ENCODE results near the gene CCL20. TPM values are rescaled to one million over a fixed set of nuclear protein-coding genes. Genes with fewer than 3 reads are reported as not detected.
A peak's percentile ranks its signal among the peaks of the same experiment; 100 is the strongest.

CCL20 gene
- total and polyA plus RNA-seq, 2 of the 13 experiments (the other 11 are each of a cell fraction or from before 2014, with no cell fraction given), result 223 to 903 TPM

DNA sequence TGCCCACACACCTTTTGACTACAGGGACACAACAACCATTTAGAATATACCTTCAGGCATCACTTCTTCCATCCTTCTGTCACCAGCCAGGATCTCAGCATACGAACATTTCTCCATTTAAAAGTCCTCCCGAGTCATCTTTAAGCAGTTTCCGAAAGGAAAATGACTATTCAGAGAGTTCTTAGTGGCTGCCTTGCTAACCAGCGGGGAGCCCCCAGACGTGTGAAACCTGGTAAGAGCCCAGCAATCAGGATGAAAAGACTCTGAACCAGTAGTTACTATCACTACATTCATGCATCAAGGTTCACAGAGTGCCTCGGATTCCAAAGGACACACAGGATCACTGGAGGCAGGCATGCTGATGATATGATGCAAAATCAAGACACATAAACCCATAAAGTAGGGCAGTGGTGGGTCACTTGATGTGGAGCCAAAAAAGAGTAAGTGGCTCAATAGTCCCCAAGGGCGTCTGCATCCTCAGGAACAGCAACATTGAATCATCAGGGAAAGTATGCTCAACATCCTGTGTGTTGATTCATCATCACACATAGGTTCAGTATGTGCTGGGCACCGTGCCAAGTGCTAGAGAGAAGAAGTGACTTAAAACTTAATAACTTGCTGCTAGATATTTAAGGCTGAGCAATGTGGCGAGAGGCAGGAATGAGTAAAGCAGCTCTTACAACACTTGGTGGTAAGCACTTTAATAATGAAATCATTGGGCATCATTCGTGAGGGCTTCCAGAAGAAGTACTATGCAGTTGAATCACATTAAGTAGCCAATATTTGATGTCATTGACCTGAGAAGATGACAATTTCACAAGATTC is 4.4 kb downstream of the CCL20 start (continued):
- TF ChIP-seq ZNF18 (CRISPR knock-in tag; IDR thresholded peaks at IDR 0.05; ENCODE audit: insufficient replicate concordance) (no peak), ZNF570 (CRISPR knock-in tag; IDR thresholded peaks at IDR 0.05; ENCODE audit: borderline replicate concordance) (no peak), RNF219 (CRISPR knock-in tag; IDR thresholded peaks at IDR 0.05) (no peak), ZNF564 (CRISPR knock-in tag; IDR thresholded peaks at IDR 0.05) (0 out of 2 replicates have a peak, but pooled peaks have one; percentile 54), ZNF629 (CRISPR knock-in tag; conservative IDR thresholded peaks at IDR 0.05) (peak; percentile 35; the same call in 1 of the 2 replicates), SP4 (CRISPR knock-in tag; IDR thresholded peaks at IDR 0.05) (peak; percentile 46; the same call in 1 of the 2 replicates), ZNF879 (CRISPR knock-in tag; IDR thresholded peaks at IDR 0.05) (no peak), GFI1 (CRISPR knock-in tag; IDR thresholded peaks at IDR 0.05; ENCODE audit: borderline replicate concordance) (no peak), ZBTB8A (CRISPR knock-in tag; IDR thresholded peaks at IDR 0.05; ENCODE audit: borderline replicate concordance, low read depth) (no peak), SNRNP70 (IDR thresholded peaks at IDR 0.05; ENCODE audit: low read depth, low read length) (0 out of 2 replicates have a peak, but pooled peaks have one; percentile 31), ZSCAN30 (CRISPR knock-in tag; IDR thresholded peaks at IDR 0.05) (no peak), NFAT5 (CRISPR knock-in tag; IDR thresholded peaks at IDR 0.05) (no peak)
- TF ChIP-seq, protein P1, sequence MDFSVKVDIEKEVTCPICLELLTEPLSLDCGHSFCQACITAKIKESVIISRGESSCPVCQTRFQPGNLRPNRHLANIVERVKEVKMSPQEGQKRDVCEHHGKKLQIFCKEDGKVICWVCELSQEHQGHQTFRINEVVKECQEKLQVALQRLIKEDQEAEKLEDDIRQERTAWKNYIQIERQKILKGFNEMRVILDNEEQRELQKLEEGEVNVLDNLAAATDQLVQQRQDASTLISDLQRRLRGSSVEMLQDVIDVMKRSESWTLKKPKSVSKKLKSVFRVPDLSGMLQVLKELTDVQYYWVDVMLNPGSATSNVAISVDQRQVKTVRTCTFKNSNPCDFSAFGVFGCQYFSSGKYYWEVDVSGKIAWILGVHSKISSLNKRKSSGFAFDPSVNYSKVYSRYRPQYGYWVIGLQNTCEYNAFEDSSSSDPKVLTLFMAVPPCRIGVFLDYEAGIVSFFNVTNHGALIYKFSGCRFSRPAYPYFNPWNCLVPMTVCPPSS (IDR thresholded peaks at IDR 0.05), result no peak
- TF ChIP-seq, protein P2, sequence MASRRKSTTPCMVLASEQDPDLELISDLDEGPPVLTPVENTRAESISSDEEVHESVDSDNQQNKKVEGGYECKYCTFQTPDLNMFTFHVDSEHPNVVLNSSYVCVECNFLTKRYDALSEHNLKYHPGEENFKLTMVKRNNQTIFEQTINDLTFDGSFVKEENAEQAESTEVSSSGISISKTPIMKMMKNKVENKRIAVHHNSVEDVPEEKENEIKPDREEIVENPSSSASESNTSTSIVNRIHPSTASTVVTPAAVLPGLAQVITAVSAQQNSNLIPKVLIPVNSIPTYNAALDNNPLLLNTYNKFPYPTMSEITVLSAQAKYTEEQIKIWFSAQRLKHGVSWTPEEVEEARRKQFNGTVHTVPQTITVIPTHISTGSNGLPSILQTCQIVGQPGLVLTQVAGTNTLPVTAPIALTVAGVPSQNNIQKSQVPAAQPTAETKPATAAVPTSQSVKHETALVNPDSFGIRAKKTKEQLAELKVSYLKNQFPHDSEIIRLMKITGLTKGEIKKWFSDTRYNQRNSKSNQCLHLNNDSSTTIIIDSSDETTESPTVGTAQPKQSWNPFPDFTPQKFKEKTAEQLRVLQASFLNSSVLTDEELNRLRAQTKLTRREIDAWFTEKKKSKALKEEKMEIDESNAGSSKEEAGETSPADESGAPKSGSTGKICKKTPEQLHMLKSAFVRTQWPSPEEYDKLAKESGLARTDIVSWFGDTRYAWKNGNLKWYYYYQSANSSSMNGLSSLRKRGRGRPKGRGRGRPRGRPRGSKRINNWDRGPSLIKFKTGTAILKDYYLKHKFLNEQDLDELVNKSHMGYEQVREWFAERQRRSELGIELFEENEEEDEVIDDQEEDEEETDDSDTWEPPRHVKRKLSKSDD (CRISPR knock-in tag; IDR thresholded peaks at IDR 0.05; ENCODE audit: low read depth), result no peak
